ENCODE results near the gene PPFIA1.
"Not testable (repeated sequence)": the region's sequence is repeated elsewhere in the genome, so short reads cannot be mapped to it uniquely, and the experiment has no call there.

The PPFIA1 gene

GRCh38 chr11:70326833-70327232 lies 56.3 kb downstream of the PPFIA1 start:
- no peak for DNase-seq

- DNase-seq = no peak
Measured at GRCh38 chr11:70327717-70328116, 57.2 kb downstream of the PPFIA1 start.

GRCh38 chr11:70328556-70328955 lies 58.1 kb downstream of the PPFIA1 start:
- no peak for DNase-seq

- DNase-seq = not testable (repeated sequence)
Measured at GRCh38 chr11:70331320-70331843, 60.9 kb downstream of the PPFIA1 start.

- DNase-seq = no peak
Measured at GRCh38 chr11:70331901-70332300, 61.4 kb downstream of the PPFIA1 start.

- no peak for DNase-seq
Measured at GRCh38 chr11:70332567-70332966, 62.1 kb downstream of the PPFIA1 start.

- DNase-seq = no peak
Measured at GRCh38 chr11:70333261-70333660, 62.8 kb downstream of the PPFIA1 start.

GRCh38 chr11:70334351-70334995 lies 64.0 kb downstream of the PPFIA1 start:
- DNase-seq = no peak

- no peak for DNase-seq
Measured at GRCh38 chr11:70335511-70335910, 65.0 kb downstream of the PPFIA1 start.

- DNase-seq = no peak
Measured at GRCh38 chr11:70338594-70338993, 68.1 kb downstream of the PPFIA1 start.

GRCh38 chr11:70339066-70339465 lies 68.6 kb downstream of the PPFIA1 start:
- DNase-seq = no peak

GRCh38 chr11:70341881-70342429 lies 71.5 kb downstream of the PPFIA1 start:
- DNase-seq = no peak

GRCh38 chr11:70343636-70344035 lies 73.1 kb downstream of the PPFIA1 start:
- no peak for DNase-seq

- no peak for DNase-seq
Measured at GRCh38 chr11:70348191-70348590, 77.7 kb downstream of the PPFIA1 start.

GRCh38 chr11:70348608-70349007 lies 78.1 kb downstream of the PPFIA1 start:
- no peak for DNase-seq

GRCh38 chr11:70351646-70352045 lies 81.2 kb downstream of the PPFIA1 start:
- no peak for DNase-seq

GRCh38 chr11:70352100-70352499 lies 81.6 kb downstream of the PPFIA1 start:
- DNase-seq = no peak

GRCh38 chr11:70352601-70353000 lies 82.1 kb downstream of the PPFIA1 start:
- no peak for DNase-seq

GRCh38 chr11:70353329-70353728 lies 82.8 kb downstream of the PPFIA1 start:
- DNase-seq = no peak

- DNase-seq = no peak
Measured at GRCh38 chr11:70353900-70354568, 83.5 kb downstream of the PPFIA1 start.

GRCh38 chr11:70354629-70355028 lies 84.1 kb downstream of the PPFIA1 start:
- DNase-seq = no peak

- DNase-seq = no peak
Measured at GRCh38 chr11:70358753-70359152, 88.3 kb downstream of the PPFIA1 start.

GRCh38 chr11:70359451-70360205 lies 89.1 kb downstream of the PPFIA1 start:
- DNase-seq = no peak

- DNase-seq = no peak
Measured at GRCh38 chr11:70360211-70360610, 89.7 kb downstream of the PPFIA1 start.

All from NCI-H2029 (cell line).